DMS53 (cell line): Measurements from ENCODE around the gene B4GALT5.
"Not testable (repeated sequence)": the region's sequence is repeated elsewhere in the genome, so short reads cannot be mapped to it uniquely, and the experiment has no call there.

Experiments
- DNase-seq: peaks from one replicate; lab custom pipeline; 2025; lab: John Stamatoyannopoulos, UW

Gene B4GALT5

GRCh38 chr20:49628280-49628679 is 85.4 kb downstream of the B4GALT5 start:
- not testable (repeated sequence) for DNase-seq

DNA sequence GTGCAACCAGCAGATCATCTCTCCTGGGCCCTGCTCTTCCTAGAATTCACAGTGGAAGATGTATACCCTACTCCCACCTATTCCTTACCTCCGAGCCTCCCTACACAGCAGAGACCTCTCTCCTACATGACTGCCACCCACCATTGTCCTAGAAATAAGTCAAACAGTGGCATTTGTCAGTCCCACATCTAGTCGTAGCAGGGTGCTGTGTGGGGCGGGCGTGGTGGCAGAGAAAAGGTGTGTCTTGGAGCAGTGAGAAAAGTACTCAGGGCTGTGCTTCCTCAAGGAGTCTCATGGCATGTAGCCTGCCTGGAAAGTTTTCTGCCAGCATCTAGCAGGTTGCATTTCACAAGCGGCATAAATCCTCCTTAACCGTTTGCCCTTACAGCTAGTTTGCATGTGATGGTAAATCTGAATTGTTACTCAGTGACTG is 86.3 kb downstream of the B4GALT5 start:
- DNase-seq, result no peak

- DNase-seq, result not testable (repeated sequence)
These were observed 88.7 kb downstream of the B4GALT5 start for GRCh38 chr20:49624988-49625387.

- no peak for DNase-seq
These were observed 89.4 kb downstream of the B4GALT5 start for GRCh38 chr20:49624317-49624716.

GRCh38 chr20:49622243-49622642 is 91.4 kb downstream of the B4GALT5 start:
- DNase-seq, result no peak

DNA sequence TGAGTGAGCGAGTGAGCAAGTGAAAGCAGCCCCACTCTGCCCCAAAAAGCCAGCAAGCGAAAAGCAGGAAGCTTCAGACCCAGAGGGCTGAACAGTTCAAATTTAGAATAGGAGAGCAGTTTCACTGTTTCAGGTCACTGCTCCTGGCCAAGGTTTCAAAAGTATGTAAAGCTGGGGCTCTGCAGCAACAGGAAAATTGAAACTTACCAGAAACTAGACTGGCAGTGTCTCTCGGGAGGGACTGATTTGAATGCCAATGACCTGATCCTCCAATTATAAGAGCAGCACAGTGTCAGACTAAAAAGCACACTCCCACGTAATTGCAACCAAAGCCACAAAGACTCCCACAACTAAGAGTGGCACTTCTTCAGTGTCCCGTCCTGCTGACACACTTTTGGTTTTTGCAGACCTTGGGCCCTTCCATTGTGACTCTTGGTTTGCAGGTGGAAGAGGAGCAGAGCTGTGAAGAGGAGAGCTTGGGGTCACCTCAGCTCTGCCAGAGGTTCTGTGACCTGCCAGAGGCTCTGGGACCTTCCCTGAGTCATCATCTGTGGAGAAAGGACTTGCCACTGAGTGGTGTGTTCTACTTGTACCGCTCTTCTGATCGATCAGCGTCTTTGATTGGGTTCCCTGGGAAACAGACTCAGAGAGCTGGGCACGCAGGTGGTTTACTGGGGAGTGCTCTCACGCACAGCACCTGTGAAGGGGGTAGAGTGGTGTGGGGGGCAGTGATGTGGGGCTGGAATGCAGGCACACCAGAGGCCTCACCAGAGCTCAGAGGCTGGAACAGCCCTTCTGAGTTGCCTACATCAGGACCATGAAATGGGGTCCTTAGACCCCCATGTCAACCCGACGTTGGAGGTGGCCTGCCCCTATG is 93.1 kb downstream of the B4GALT5 start:
- no peak for DNase-seq

DNA sequence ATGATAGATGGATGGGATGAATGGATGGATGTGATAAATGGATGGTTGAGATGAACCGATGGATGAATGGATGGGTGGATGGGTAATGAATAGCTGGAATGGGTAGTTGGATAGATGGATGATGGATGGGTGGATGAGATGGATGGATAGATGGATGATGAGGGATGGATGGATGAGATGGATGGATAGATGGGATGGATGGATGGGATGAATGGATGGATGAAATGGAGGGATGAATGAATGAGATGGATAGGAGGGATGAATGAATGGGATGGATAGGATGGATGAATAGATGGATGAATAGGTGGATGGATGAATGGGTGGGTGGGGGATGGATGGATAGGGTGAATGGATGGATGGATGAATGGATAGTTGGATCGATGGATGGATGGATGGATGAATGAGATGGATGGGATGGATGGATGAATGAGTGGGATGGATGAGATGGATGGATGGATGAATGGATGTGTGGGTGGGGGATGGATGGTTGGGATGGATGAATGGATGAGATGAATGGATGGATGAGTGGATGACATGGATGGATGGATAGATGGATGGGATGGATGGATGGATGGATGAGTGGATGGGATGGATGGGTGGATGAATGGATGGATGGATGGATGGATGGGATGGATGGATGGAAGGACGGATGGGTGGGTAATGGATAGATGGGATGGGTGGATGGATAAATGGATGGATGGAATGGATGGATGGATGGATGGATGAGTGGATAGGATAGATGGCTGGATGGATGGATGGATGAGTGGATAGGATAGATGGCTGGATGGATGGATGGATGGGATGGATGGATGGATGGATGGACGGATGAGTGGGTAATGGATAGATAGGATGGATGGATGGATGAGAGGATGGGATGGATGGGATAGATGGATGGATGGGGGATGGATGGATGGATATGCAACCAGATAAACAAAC is 94.3 kb downstream of the B4GALT5 start:
- no peak for DNase-seq

DNA sequence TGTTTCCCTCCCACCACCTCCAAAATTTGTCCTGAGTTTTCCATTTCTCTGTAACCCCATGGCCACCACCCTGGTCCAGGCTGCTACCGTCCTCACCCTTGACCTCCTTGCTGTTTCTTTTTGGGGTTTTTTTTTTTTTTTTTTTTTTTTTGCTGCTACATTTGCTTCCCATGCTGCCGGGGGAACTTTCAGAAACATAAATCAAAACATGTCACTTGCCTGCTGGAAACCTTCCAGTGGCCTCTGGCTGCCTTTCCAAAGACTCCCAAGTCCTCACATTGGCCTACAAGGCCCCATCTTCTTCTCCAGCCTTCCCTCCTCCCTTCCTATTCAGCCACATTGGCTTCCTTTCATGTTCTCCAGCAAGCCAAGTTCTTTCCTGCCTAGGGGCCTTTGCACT is 95.4 kb downstream of the B4GALT5 start:
- DNase-seq, result no peak

DNA sequence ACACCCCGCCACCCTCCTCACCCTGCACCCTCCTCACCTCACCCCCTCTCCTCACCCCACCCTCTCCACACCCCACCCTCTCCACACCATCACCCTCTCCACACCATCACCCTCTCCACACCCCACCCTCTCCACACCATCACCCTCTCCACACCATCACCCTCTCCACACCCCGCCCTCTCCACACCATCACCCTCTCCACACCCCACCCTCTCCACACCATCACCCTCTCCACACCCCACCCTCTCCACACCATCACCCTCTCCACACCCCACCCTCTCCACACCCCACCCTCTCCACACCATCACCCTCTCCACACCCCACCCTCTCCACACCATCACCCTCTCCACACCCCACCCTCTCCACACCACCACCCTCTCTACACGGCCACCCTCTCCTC is 96.3 kb downstream of the B4GALT5 start:
- DNase-seq, result peak; percentile 49

- DNase-seq, result no peak
These were observed 97.3 kb downstream of the B4GALT5 start for GRCh38 chr20:49616154-49617007.

GRCh38 chr20:49615401-49616153 is 98.1 kb downstream of the B4GALT5 start:
- peak; percentile 41 for DNase-seq

DNA sequence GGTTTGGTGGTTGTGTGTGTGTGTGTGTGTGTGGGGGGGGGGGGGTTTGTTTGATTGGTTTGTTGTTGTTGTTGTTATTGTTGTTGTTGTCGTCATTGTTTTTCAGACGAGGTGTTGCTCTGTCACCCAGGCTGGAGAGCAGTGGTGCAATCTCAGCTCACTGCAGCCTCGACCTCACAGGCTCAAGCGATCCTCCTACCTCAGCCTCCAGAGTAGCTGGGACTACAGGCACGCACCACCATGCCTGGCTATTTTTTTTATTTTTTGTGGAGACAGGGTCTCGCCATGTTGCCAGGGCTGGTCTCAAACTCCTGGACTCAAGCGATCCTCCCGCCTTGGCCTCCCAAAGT is 98.7 kb downstream of the B4GALT5 start:
- not testable (repeated sequence) for DNase-seq

DNA sequence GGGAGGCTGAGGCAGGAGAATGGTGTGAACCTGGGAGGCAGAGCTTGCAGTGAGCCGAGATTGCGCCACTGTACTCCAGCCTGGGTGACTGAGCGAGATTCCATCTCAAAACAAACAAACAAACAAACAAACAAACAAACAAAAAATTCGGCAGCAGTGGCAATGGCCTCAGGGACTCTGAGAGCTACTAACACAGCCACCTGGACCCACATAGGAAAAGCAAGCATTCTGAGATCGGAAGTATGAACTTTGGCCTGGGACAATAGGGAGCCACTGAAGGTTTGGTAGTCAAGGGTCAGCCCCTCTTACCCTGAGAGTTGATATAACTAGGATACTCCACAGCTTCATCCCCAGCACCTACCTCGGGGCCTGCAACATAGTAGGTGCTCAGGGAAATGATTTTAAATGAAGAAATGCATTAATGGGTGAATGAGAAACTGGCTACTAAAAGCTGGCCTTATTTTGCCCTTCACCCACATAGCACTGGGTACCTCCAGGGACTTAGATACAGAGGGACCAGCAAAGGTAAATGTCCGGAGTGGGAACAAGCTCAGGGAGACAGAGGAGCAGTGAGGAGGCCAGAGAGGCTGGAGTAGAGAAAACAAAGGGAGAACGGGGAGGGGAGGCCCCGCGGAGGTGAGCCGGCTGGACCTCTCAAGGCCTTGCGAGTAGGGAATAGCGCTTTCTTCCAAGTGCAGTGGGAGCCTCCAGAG is 99.2 kb downstream of the B4GALT5 start:
- DNase-seq, result no peak

DNA sequence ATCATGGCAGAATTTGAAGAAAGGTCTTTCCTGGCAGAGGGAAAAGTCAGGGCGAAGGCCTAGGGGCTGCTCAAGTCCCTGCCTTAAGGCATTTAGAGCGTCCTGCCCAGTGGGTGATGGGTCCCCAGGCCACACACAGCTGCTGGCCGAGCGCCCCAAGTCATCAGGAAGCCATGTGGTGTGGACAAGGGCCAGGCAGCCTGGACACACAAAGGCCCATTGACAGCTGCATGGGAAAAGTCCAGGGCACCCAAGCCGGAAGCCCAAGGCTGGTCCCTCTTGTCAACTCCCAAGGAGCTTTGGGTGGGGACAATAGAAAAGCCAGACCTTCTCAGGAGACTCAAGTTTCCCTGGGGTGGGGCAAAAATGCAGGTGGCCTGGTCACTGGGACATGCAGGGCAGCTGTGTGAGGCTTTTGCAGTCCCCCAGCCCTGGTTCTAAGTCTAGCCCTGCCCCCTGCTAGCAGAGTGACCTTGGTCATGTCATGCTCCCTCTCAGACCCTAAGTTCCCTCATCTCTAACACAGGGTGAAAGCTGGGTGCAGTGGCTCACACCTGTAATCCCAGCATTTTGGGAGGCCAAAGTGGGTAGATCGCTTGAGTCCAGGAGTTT is 101.4 kb downstream of the B4GALT5 start:
- no peak for DNase-seq

GRCh38 chr20:49611539-49612126 is 102.0 kb downstream of the B4GALT5 start:
- DNase-seq, result not testable (repeated sequence)

DNA sequence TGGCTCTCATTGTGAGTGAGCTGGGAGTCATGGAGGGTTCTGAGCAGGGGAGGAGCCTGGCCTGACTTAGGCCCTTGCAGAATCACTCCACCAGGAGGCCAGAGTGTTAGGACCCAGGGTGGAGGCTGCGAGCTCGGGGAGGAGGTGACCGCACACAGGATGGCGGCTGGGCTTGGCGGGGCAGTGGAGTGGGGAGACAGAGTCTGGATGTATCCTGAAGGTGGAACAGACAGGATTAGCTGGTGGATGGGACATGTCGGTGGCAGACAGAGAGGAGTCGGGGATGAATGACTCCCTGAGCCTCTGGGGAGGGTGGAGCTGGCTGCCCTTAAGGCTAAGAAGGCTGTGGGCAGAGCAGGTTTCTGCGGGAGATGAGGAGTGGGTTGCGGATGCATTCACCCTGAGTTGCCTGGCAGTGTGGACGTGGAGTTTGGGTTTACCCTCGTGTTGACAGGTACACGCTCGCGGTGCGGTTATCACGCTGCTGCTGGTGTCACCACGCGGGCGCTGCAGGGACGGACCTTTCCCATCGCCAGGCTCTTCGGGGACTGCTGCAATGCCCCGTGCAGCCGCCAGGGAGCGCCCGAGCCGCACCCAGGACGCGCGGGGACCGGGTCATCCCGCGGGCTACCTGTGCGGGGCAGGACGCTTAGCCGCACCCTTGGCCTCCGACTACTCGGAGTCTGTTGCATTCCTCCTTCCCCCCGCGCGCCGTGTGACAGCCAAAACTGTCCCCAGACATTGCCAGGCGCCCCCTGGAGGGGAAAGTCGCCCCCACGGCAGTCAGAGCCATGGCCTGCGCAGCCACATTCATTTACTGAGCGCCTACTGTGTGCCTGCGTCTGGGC is 102.8 kb downstream of the B4GALT5 start:
- DNase-seq, result peak; percentile 90

- DNase-seq, result peak; percentile 90
These were observed 104.7 kb downstream of the B4GALT5 start for GRCh38 chr20:49608752-49609670.

- DNase-seq, result no peak
These were observed 106.1 kb downstream of the B4GALT5 start for GRCh38 chr20:49607568-49607967.
